ENCODE results near the gene CDH4. TPM values are rescaled to one million over a fixed set of nuclear protein-coding genes. Genes with fewer than 3 reads are reported as not detected.

CDH4 gene
- total RNA-seq, 2 experiments from 2014 or later: 0.10 to 0.21 TPM

Small RNA genes within 50 kb of the gene (microRNA-seq; reads per million reads assigned to microRNA genes)
- not detected for gene MIR1257 (ENCODE audit: borderline microRNAs expressed, borderline number of aligned reads, borderline replicate concordance)
